Measurements from ENCODE around the gene PRDM7.
A peak's percentile ranks its signal among the peaks of the same experiment; 100 is the strongest.

The PRDM7 gene

DNA sequence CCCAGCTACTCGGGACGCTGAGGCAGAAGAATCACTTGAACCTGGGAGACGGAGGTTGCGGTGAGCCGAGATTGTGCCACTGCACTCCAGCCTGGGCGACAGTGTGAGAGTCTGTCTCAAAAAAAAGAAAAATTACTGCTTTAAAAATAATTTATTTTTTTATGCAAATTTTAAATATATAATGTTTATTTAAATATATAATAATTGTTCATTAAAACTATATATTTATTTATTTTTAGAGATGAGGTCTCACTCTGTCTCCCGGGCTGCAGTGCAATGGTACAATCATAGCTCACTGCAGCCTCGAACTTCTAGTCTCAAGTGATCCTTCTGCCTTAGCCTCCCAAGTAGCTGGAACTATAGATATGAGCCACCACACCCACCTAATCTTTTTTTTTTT lies 42.6 kb downstream of the PRDM7 start:
- TF ChIP-seq, protein P1, sequence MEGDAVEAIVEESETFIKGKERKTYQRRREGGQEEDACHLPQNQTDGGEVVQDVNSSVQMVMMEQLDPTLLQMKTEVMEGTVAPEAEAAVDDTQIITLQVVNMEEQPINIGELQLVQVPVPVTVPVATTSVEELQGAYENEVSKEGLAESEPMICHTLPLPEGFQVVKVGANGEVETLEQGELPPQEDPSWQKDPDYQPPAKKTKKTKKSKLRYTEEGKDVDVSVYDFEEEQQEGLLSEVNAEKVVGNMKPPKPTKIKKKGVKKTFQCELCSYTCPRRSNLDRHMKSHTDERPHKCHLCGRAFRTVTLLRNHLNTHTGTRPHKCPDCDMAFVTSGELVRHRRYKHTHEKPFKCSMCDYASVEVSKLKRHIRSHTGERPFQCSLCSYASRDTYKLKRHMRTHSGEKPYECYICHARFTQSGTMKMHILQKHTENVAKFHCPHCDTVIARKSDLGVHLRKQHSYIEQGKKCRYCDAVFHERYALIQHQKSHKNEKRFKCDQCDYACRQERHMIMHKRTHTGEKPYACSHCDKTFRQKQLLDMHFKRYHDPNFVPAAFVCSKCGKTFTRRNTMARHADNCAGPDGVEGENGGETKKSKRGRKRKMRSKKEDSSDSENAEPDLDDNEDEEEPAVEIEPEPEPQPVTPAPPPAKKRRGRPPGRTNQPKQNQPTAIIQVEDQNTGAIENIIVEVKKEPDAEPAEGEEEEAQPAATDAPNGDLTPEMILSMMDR (conservative IDR thresholded peaks at IDR 0.05; ENCODE audit: low read length) = no peak
- no peak overlapping the region for H3K4me3 ChIP-seq (ENCODE audit: low read length)
- DNase-seq (ENCODE audit: low read depth) = no peak

- DNase-seq (ENCODE audit: low read depth) = peak; percentile 15
Measured at GRCh38 chr16:90033387-90033786, 43.7 kb downstream of the PRDM7 start.

DNA sequence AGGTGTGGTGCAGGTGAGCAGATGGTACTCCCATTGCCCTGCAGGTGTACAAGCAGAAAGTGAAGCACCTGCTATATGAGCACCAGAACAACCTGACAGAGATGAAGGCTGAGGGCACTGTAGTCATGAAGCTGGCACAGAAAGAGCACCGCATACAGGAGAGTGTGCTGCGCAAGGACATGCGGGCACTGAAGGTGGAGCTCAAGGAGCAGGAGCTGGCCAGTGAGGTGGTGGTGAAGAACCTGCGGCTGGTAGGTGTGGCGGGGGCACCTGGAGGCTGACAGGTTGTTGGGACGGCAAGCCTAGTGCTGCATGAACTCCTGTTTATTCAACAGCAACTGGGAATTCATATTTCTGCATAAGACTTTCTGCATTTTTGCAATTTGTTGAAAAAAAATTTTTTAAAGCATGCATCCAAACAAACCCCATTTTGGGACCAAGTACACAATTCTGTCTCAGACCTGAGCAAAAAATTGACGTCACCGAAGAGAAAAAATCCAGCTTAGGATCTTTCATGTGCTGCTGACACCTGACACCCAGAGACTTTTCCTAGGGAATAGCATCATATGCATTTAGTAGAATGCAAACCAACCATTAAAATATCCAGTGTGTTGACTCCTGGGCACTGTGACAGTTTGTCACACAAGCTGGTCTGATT lies 44.3 kb downstream of the PRDM7 start:
- no peak overlapping the region for H3K4me3 ChIP-seq (ENCODE audit: low read length)
- DNase-seq (ENCODE audit: low read depth) = peak; percentile 49
- TF ChIP-seq, protein P1 (conservative IDR thresholded peaks at IDR 0.05; ENCODE audit: low read length) = no peak

More at GRCh38 chr16:90033387-90033786, 43.7 kb downstream of the PRDM7 start:
- no peak overlapping the region for H3K4me3 ChIP-seq (ENCODE audit: low read length)
- TF ChIP-seq, protein P1 (conservative IDR thresholded peaks at IDR 0.05; ENCODE audit: low read length) = no peak

GRCh38 chr16:90031931-90032673 lies 45.0 kb downstream of the PRDM7 start:
- TF ChIP-seq, protein P1 (conservative IDR thresholded peaks at IDR 0.05; ENCODE audit: low read length) = no peak
- peak; percentile 66 for DNase-seq (ENCODE audit: low read depth)
- no peak overlapping the region for H3K4me3 ChIP-seq (ENCODE audit: low read length)

DNA sequence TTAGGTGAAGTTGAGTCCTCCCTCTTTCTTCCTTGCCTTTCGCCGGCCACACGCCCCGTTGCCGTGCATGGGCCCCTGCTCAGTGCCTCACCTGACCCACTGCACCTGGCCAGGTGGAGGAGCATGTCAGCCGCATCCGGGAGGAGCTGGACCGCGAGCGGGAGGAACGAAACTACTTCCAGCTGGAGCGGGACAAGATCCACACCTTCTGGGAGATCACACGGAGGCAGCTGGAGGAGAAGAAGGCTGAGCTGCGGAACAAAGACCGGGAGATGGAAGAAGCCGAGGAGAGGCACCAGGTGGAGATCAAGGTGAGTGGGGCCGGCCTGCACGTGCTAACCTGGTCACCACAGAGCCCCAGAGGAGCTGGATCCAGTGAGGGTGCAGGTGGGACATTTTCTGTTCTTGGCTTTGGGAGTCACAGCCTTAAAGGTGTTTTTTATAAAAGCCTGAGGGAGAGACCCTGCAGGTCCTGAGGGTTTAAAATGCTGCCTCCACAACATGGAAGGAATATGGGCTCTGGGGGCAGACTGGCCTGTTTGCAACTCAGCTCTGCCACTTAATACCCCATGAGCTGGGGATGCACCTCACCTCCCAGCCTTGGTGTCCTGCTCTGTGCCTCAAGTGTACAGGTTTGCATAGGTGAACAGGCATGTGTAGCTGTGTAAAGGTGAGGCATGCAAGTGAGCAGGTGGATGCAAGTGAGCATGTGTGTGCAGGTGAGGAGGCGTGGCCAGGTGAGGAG lies 45.8 kb downstream of the PRDM7 start:
- DNase-seq (ENCODE audit: low read depth) = no peak
- TF ChIP-seq, protein P1 (conservative IDR thresholded peaks at IDR 0.05; ENCODE audit: low read length) = no peak
- H3K4me3 ChIP-seq (ENCODE audit: low read length) = no peak overlapping the region

- TF ChIP-seq, protein P1 (conservative IDR thresholded peaks at IDR 0.05; ENCODE audit: low read length) = no peak
- DNase-seq (ENCODE audit: low read depth) = no peak
- no peak overlapping the region for H3K4me3 ChIP-seq (ENCODE audit: low read length)
Measured at GRCh38 chr16:90028985-90029384, 48.1 kb downstream of the PRDM7 start.
